Effector CD4-positive, alpha-beta T cell (primary cell): ENCODE results near the gene TENM4.

Experiments used
- DNase-seq: peaks from one replicate; pipeline ENCODE4 v3.0.0-alpha.2; 2020

The TENM4 gene

GRCh38 chr11:79167510-79168188, 273.2 kb downstream of the TENM4 start:
- DNase-seq, result no peak

GRCh38 chr11:79165908-79166307, 274.9 kb downstream of the TENM4 start:
- no peak for DNase-seq

- DNase-seq, result no peak
These were observed 279.9 kb downstream of the TENM4 start for GRCh38 chr11:79160791-79161403.

GRCh38 chr11:79159657-79160450, 281.0 kb downstream of the TENM4 start:
- DNase-seq, result no peak

GRCh38 chr11:79157738-79158137, 283.1 kb downstream of the TENM4 start:
- no peak for DNase-seq

GRCh38 chr11:79156031-79156430, 284.8 kb downstream of the TENM4 start:
- no peak for DNase-seq

- no peak for DNase-seq
These were observed 285.6 kb downstream of the TENM4 start for GRCh38 chr11:79155237-79155636.

- DNase-seq, result no peak
These were observed 288.3 kb downstream of the TENM4 start for GRCh38 chr11:79152511-79152910.

- no peak for DNase-seq
These were observed 289.4 kb downstream of the TENM4 start for GRCh38 chr11:79151396-79151795.

GRCh38 chr11:79150966-79151365, 289.9 kb downstream of the TENM4 start:
- no peak for DNase-seq

GRCh38 chr11:79150320-79150719, 290.5 kb downstream of the TENM4 start:
- DNase-seq, result no peak

GRCh38 chr11:79147731-79148130, 293.1 kb downstream of the TENM4 start:
- no peak for DNase-seq

GRCh38 chr11:79147011-79147410, 293.8 kb downstream of the TENM4 start:
- no peak for DNase-seq

GRCh38 chr11:79139900-79140299, 300.9 kb downstream of the TENM4 start:
- no peak for DNase-seq

GRCh38 chr11:79129702-79130101, 311.1 kb downstream of the TENM4 start:
- DNase-seq, result no peak

GRCh38 chr11:79128291-79128690, 312.5 kb downstream of the TENM4 start:
- no peak for DNase-seq

- no peak for DNase-seq
These were observed 318.1 kb downstream of the TENM4 start for GRCh38 chr11:79122759-79123158.

GRCh38 chr11:79121351-79121750, 319.5 kb downstream of the TENM4 start:
- no peak for DNase-seq

GRCh38 chr11:79119491-79120284, 321.1 kb downstream of the TENM4 start:
- no peak for DNase-seq

GRCh38 chr11:79117488-79117887, 323.3 kb downstream of the TENM4 start:
- no peak for DNase-seq

- no peak for DNase-seq
These were observed 324.2 kb downstream of the TENM4 start for GRCh38 chr11:79116600-79116999.

GRCh38 chr11:79113054-79113690, 327.7 kb downstream of the TENM4 start:
- no peak for DNase-seq

- DNase-seq, result no peak
These were observed 330.0 kb downstream of the TENM4 start for GRCh38 chr11:79110796-79111195.
